Neuron (in vitro differentiated cells): ENCODE measurements around the gene GAREM1.

ENCODE experiments used
- H2AFZ ChIP-seq: one replicate; pipeline ENCODE4 v1.6.1; 2013; ENCODE audit warnings: low read depth, mild to moderate bottlenecking, inconsistent platforms, low read length, moderate library complexity
- H3K27me3 ChIP-seq: one replicate; pipeline ENCODE4 v1.6.1; 2013; ENCODE audit warnings: low read length; ENCODE audit not compliant: insufficient read depth
- H3K36me3 ChIP-seq: one replicate; pipeline ENCODE4 v1.6.1; 2013; ENCODE audit warnings: low read length; ENCODE audit not compliant: insufficient read depth
- H3K4me1 ChIP-seq: one replicate; pipeline ENCODE4 v1.6.1; 2013; ENCODE audit warnings: low read length; ENCODE audit not compliant: insufficient read depth
- H3K4me3 ChIP-seq: 2 replicates; pipeline ENCODE4 v1.5.1; 2013; ENCODE audit warnings: mild to moderate bottlenecking, low read length, moderate library complexity
- H3K9me3 ChIP-seq: one replicate; pipeline ENCODE4 v1.6.1; 2013; ENCODE audit warnings: low read length

The GAREM1 gene

DNA sequence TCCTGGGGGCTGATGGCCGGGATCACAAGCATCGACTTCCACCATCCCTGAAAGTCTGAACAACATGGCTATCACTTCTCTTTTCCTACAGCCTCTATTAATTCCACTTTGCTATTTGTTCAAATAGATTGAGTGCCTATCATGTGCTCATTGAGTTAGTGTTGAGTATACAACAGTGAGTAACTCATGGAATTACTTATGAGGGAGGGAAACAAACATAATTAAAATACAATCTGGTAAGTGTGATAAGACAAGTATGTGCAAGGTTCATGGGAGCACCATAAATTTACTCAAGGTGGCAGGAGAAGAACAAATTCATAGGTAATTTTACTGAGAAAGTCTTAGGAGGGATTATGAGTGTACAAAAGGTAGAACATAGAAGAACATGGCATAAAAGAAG lies 194.4 kb downstream of the GAREM1 start:
- no peak overlapping the region for H2AFZ ChIP-seq

GRCh38 chr18:32275221-32275620 lies 195.5 kb downstream of the GAREM1 start:
- Histone ChIP-seq H3K4me3 (no peak overlapping the region), H3K4me1 (no peaks in the 10 kb centered on the region), H2AFZ (no peak overlapping the region), H3K27me3 (no peaks in the 10 kb centered on the region), H3K36me3 (no peaks in the 10 kb centered on the region), H3K9me3 (peaks cover 2% of the 10 kb centered on the region)

More for the DNA sequence above, 194.4 kb downstream of the GAREM1 start:
- H3K4me3 ChIP-seq = no peak overlapping the region
- no peaks in the 10 kb centered on the region for H3K36me3 ChIP-seq
- H3K27me3 ChIP-seq = no peaks in the 10 kb centered on the region
- H3K9me3 ChIP-seq = peaks cover 2% of the 10 kb centered on the region
- no peaks in the 10 kb centered on the region for H3K4me1 ChIP-seq

- no peaks in the 10 kb centered on the region for H3K4me1 ChIP-seq
- peaks cover 2% of the 10 kb centered on the region for H3K9me3 ChIP-seq
- no peak overlapping the region for H2AFZ ChIP-seq
- H3K27me3 ChIP-seq = no peaks in the 10 kb centered on the region
- H3K4me3 ChIP-seq = no peak overlapping the region
- H3K36me3 ChIP-seq = no peaks in the 10 kb centered on the region
These were observed 196.4 kb downstream of the GAREM1 start for GRCh38 chr18:32274307-32274706.

- Histone ChIP-seq H3K27me3 (no peaks in the 10 kb centered on the region), H3K4me1 (no peaks in the 10 kb centered on the region), H2AFZ (no peak overlapping the region), H3K4me3 (no peak overlapping the region), H3K9me3 (no peaks in the 10 kb centered on the region), H3K36me3 (no peaks in the 10 kb centered on the region)
These were observed 198.9 kb downstream of the GAREM1 start for GRCh38 chr18:32271672-32272208.

DNA sequence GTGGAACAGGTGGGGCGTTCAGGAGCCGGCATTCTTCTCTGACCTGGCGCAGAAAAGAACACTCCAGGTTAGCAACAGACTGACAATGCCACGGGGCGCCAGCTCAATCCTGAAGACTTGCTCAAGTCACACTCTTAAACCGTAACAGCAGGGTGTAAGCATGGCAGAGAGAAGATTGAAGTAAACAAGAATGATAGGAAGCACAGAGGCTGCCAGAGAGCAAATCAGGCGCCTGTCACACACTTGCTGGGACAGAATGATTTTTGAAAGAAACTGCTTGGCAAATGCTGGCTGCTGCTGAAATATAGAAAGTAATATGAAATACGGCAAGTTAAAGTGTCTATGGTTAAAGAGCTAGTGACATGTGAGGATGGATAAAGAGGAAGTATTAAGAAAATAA lies 200.3 kb downstream of the GAREM1 start:
- no peaks in the 10 kb centered on the region for H3K4me1 ChIP-seq
- H3K36me3 ChIP-seq = no peaks in the 10 kb centered on the region
- no peaks in the 10 kb centered on the region for H3K27me3 ChIP-seq
- no peaks in the 10 kb centered on the region for H3K9me3 ChIP-seq
- no peak overlapping the region for H2AFZ ChIP-seq
- H3K4me3 ChIP-seq = no peak overlapping the region

DNA sequence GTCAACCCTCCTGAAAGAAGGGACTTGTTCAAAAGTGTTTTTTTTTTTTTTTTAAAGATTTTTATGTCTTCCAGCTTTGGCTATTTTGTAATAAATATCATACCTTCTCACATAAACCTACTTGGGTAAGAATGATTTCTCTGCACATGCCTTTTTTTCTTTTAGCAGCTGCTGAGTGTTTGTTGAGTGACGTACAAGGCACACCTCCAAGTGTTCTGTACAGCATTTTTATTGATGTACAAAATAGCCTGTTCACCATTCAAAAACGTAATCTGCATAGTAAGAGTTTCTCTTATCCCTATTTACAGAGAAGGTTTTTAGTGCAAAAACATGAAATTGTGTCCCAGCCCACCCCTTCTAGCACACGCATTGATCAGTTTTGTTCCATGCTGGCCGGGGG lies 203.2 kb downstream of the GAREM1 start:
- no peaks in the 10 kb centered on the region for H3K27me3 ChIP-seq
- H3K4me3 ChIP-seq = no peak overlapping the region
- no peaks in the 10 kb centered on the region for H3K4me1 ChIP-seq
- H3K36me3 ChIP-seq = no peaks in the 10 kb centered on the region
- H2AFZ ChIP-seq = no peak overlapping the region
- no peaks in the 10 kb centered on the region for H3K9me3 ChIP-seq

DNA sequence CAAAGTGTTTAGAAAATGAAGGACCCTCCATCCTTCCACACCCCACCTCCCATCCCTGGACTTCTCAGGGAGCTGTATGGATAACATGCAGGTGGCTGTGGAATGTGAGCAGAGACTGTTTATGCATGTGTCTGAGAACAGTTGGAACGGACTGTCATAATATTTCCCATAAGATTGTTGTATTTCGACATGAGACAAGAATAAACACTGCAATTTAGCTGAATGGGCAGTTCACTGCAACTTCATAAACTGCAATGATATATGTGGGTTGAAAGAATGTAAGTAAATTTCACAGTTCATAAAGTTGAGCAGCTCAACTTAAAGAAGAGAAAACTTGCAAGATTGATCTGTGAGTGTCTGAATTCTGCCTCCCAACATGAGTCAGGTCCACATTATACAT lies 206.3 kb downstream of the GAREM1 start:
- Histone ChIP-seq H2AFZ (no peak overlapping the region), H3K4me3 (no peak overlapping the region), H3K9me3 (no peaks in the 10 kb centered on the region), H3K4me1 (no peaks in the 10 kb centered on the region), H3K36me3 (no peaks in the 10 kb centered on the region), H3K27me3 (no peaks in the 10 kb centered on the region)

DNA sequence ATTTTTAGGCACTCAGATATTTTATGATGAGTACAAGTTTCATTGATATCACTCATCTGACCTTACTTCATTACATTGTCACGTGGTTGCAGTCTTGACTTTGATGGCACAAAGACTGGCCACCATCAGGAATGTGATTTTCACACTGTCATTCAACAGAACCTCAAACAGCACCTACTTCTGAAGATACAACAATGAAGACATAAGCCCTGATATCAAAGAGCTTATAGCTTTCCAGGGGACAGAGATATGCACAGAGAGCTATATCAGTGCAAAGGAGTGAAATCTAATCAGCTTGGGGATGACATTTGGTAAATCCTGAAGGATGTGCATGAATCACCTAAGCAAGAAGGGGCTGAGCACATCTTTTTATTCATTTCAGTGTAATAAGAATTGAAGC lies 208.6 kb downstream of the GAREM1 start:
- Histone ChIP-seq H3K36me3 (no peaks in the 10 kb centered on the region), H3K27me3 (no peaks in the 10 kb centered on the region), H3K4me1 (no peaks in the 10 kb centered on the region), H2AFZ (no peak overlapping the region), H3K9me3 (no peaks in the 10 kb centered on the region), H3K4me3 (no peak overlapping the region)

GRCh38 chr18:32261003-32261402 lies 209.7 kb downstream of the GAREM1 start:
- Histone ChIP-seq H3K27me3 (no peaks in the 10 kb centered on the region), H3K4me3 (no peak overlapping the region), H3K9me3 (no peaks in the 10 kb centered on the region), H3K36me3 (no peaks in the 10 kb centered on the region), H3K4me1 (no peaks in the 10 kb centered on the region), H2AFZ (no peak overlapping the region)

DNA sequence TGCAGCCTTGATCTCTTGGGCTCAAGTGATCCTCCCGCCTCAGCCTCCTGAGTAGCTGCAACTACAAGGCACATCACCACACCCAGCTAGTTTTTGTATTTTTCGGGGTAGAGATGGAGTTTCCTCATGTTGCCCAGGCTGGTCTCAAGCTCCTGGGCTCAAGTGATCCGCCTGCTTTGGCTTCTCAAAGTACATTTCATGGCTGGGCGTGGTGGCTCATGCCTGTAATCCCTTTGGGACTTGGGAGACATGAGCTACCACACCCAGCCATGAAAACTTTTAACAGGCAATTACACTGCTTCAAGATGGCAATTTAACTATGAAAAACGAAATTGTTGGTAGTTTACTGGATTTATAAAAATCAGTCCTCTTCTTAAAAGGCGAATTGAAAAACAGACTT lies 211.1 kb downstream of the GAREM1 start:
- Histone ChIP-seq H3K36me3 (no peaks in the 10 kb centered on the region), H3K27me3 (no peaks in the 10 kb centered on the region), H3K4me1 (no peaks in the 10 kb centered on the region), H2AFZ (no peak overlapping the region), H3K9me3 (no peaks in the 10 kb centered on the region), H3K4me3 (no peak overlapping the region)

DNA sequence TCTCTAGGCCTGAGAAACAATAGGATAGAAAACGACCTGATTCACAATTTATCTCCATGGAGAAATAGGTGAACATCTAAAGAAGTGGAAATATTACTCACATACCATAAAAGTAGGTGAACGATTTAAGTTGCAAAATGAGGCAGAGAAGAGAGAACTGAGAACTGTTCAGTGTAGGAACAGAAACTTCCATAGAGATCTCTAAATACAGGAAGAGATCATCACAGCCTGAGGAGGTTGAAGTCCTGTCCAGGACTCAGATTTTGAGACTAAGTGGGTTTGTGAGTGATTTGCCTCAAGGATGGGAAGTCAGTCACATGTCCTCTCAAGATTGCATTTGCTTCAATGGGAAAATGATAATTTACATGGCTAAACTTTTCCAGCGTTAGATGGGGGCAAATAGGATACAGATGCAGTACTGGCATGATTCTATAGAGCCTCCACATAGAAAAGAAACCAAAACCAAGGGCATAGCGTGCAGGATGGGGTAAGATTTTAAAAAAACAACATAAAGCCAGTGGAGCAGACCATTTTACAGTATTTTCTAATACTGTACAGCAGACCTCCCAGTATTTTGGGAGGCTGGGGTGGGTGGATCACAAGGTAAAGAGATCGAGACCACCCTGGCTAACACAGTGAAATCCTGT lies 212.0 kb downstream of the GAREM1 start:
- Histone ChIP-seq H3K36me3 (no peaks in the 10 kb centered on the region), H3K4me1 (no peaks in the 10 kb centered on the region), H3K27me3 (no peaks in the 10 kb centered on the region), H3K4me3 (no peak overlapping the region), H2AFZ (no peak overlapping the region), H3K9me3 (no peaks in the 10 kb centered on the region)

DNA sequence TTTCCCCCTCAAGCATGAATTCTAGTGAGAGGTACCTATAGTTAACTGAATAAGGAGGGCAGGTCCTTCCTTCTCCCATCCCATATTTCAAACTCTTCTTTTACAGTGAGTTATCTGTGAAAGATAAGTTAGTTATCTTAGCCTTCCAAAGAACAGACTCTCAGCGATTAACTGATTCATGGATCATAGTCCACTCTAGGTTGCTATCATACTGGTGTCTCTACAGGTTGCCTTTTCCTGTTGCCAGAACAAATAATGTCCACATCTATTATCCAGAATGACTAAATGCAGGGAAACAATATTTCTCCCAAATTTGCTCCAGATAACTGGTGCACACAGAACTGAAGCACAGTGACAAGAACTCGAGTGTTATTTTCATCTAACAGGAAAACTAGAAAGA lies 212.5 kb downstream of the GAREM1 start:
- no peak overlapping the region for H2AFZ ChIP-seq
- H3K36me3 ChIP-seq = no peaks in the 10 kb centered on the region
- no peak overlapping the region for H3K4me3 ChIP-seq
- no peaks in the 10 kb centered on the region for H3K9me3 ChIP-seq
- H3K4me1 ChIP-seq = no peaks in the 10 kb centered on the region
- H3K27me3 ChIP-seq = no peaks in the 10 kb centered on the region

DNA sequence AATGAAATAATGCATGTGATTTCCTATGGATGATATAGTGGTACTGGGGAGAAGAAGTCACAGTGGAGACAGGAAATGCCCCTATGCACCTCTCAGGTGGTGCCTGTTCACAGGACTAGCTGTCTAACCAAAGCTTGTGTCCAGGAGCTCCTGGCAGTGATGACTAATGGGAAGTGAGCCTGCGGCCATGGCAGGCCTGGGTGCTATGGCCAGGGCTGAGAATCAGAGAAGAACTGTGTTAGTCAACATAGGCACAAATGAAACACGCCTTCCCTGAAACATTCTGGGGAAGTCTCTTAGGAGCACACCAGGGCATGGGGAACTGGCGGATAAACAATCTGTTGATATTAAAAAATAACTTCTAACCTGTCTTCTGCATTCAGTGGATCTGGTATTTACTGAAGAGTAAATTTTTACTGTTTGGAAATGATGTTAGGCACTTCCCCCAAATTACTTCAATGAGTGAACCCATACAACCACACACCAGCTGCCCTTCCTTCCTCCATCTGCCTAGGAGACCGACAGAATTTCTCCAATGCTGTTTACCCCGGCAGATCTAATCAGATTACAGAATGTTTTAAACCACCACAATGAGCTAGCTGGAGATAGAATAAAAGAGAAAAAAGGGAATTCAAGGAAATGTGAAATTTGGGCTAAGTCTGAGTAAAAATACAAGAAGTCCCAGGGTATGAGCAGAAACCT lies 213.4 kb downstream of the GAREM1 start:
- no peaks in the 10 kb centered on the region for H3K9me3 ChIP-seq
- H3K27me3 ChIP-seq = no peaks in the 10 kb centered on the region
- no peak overlapping the region for H2AFZ ChIP-seq
- no peak overlapping the region for H3K4me3 ChIP-seq
- no peaks in the 10 kb centered on the region for H3K4me1 ChIP-seq
- H3K36me3 ChIP-seq = no peaks in the 10 kb centered on the region
